Ovary (tissue), 9 donors: ENCODE measurements around the gene CAMTA1. TPM values are rescaled to one million over a fixed set of nuclear protein-coding genes. Genes with fewer than 3 reads are reported as not detected.

Experiments
- DNase-seq, 5 donors: peaks; one replicate each; pipeline ENCODE4 v3.0.0-alpha.2; 2019 to 2020
- H3K27ac ChIP-seq, 2 donors: fragments of 200-600 bp; one replicate each; pipeline versions ENCODE4 v1.5.1 to v1.8.0; 2019 to 2022
- H3K27me3 ChIP-seq: fragments of 200-600 bp; one replicate; pipeline ENCODE4 v1.8.0; 2022
- H3K36me3 ChIP-seq: fragments of 200-600 bp; sonication (generic); one replicate; pipeline ENCODE4 v1.5.1; 2019
- H3K4me1 ChIP-seq: one replicate; pipeline ENCODE4 v1.8.1; 2013; ENCODE audit warnings: mild to moderate bottlenecking, moderate library complexity; ENCODE audit not compliant: insufficient read depth
- H3K4me3 ChIP-seq: fragments of 200-600 bp; sonication (generic); one replicate; pipeline ENCODE4 v1.5.1; 2017
- H3K9me3 ChIP-seq, 2 donors: fragments of 200-600 bp in 1 of 2; sonication (generic) in 1 of 2; one replicate each; pipeline versions ENCODE4 v1.5.1 to v1.8.1; 2013 to 2019; ENCODE audit warnings: mild to moderate bottlenecking in 1 of 2, moderate library complexity in 1 of 2
- EP300 ChIP-seq: sonication (generic); formaldehyde crosslinking; IDR thresholded peaks from one replicate; pipeline ENCODE4 v1.6.1; 2017; ENCODE audit warnings: antibody characterized with exemption
- POLR2A ChIP-seq: fragments of 450-650 bp; IDR thresholded peaks from one replicate; pipeline ENCODE4 v1.6.1; 2017; ENCODE audit warnings: antibody characterized with exemption, mild to moderate bottlenecking, moderate library complexity
- WGBS, 3 donors: extraction: QIAGEN DNeasy Blood & Tissue Kit in 1 of 3; methylation state at CpG; one replicate each; pipeline versions ENCODE4 v1.1.5 to v1.1.7; 2013 to 2017; 5-methylcytosine and 5-hydroxymethylcytosine counted together
- intact Hi-C, 4 donors: fragments of 100-400 bp; cut with DNase I; formaldehyde crosslinking; loops; one replicate each; pipeline versions ENCODE4 v1.11.0 to v1.15.1; 2022 to 2023
- polyA plus RNA-seq, 2 donors: library from polyadenylated mRNA; stranded (reverse); fragments of 200-250 nt in 1 of 2; fragments of 350-450 nt in 1 of 2; fragmentation: Illumina TruSeq in 1 of 2; extraction: RNeasy Lipid Tissue Mini Kit (QIAGEN cat#74804) in 1 of 2; gene quantifications; one replicate each; pipeline ENCODE4 v1.2.3, GENCODE V29; 2013 to 2014
- total RNA-seq, 7 donors: library from RNA; depleted of rRNA in 2 of 7; stranded (reverse); fragments of >200 nt in 2 of 7; fragmentation: NEBNext Ultra II Directional in 3 of 7; extraction: Animal tissue kit (Norgen Biotek cat#: 25700) in 3 of 7; gene quantifications; one replicate each; pipeline versions ENCODE4 v1.1.0 to v1.2.4, GENCODE V29; 2016 to 2023
- TF ChIP-seq, protein P1 (sequence below), 3 donors: fragments of 450-650 bp in 2 of 3; fragments of 200-600 bp in 1 of 3; IDR thresholded peaks; one replicate each; pipeline versions ENCODE4 v1.5.1 to v1.8.0; 2016 to 2022; ENCODE audit warnings: antibody characterized with exemption in 3 of 3, mild to moderate bottlenecking in 1 of 3
- donor health status: DM: no; HTN: no; CAD: no; lungs with moderate emphysema.
- donor health status: DM: no; HTN: no; CAD: no.
- donor health status: Bipolar disorder and iron deficiency.
- donor health status: DM: yes; HTN: yes; CAD: no.
- donor health status: DM: no; HTN: no; CAD: no.
- donor health status: DM: yes; HTN: yes; CAD: no.

Gene CAMTA1
- total and polyA plus RNA-seq, 9 donors: 51.1 to 150 (median 67.4) TPM

DNA sequence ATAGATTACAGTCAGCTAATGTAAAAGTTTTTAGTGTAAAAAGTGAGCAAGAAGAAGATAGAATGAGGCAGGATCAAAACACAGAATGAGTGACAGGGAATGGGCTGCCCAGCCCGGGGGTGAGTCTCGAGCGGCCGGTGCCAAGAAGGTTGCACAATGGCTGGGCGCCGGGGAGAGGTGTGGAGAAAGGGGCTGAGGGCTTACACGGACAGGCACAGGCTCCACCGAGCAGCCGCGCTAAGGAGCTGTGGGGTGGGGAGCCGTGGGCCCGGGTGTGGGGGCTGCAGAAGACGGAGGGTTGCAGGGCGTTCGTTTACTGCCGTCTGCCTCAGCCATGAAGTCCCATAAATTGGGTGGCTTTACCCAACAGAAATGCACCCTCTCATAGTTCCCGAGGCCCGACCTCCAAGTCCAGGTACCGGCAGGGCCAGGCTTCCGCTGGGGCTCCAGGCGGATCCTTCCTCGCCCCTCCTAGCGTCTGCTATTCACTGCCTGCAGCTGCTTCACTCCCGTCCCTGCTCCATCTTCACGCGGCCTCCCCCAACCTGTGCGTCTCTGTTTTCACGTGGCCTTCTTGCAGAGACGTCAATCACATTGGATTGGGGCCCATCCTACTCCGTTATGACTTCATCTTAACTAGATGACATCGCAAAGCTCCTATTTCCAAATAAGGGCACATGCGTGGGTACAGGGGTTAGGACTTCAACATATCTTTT lies 277.2 kb downstream of the CAMTA1 start:
- Histone ChIP-seq H3K9me3 (no peaks in the 10 kb centered on the region), H3K27ac (no peak overlapping the region), H3K36me3 (no peaks in the 10 kb centered on the region), H3K27me3 (no peaks in the 10 kb centered on the region), H3K4me1 (no peaks in the 10 kb centered on the region), H3K4me3 (no peak overlapping the region)
- 84 to 88% (median 87%) methylated on average over 32 of the region's 32 CpGs for WGBS, 3 donors
- intact Hi-C loops: loop anchor here in 1 of 4 donors (10.0 kb wide), 1 partner anchor 338 kb away; no protein-coding TSS in a partner anchor
- no peak for DNase-seq
- TF ChIP-seq POLR2A: no peak
- TF ChIP-seq EP300: no peak
- TF ChIP-seq, protein P1, sequence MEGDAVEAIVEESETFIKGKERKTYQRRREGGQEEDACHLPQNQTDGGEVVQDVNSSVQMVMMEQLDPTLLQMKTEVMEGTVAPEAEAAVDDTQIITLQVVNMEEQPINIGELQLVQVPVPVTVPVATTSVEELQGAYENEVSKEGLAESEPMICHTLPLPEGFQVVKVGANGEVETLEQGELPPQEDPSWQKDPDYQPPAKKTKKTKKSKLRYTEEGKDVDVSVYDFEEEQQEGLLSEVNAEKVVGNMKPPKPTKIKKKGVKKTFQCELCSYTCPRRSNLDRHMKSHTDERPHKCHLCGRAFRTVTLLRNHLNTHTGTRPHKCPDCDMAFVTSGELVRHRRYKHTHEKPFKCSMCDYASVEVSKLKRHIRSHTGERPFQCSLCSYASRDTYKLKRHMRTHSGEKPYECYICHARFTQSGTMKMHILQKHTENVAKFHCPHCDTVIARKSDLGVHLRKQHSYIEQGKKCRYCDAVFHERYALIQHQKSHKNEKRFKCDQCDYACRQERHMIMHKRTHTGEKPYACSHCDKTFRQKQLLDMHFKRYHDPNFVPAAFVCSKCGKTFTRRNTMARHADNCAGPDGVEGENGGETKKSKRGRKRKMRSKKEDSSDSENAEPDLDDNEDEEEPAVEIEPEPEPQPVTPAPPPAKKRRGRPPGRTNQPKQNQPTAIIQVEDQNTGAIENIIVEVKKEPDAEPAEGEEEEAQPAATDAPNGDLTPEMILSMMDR (IDR thresholded peaks at IDR 0.05): no peak

- Histone ChIP-seq H3K36me3 (no peaks in the 10 kb centered on the region), H3K27me3 (no peaks in the 10 kb centered on the region), H3K4me3 (no peak overlapping the region), H3K9me3 (no peaks in the 10 kb centered on the region), H3K4me1 (no peaks in the 10 kb centered on the region), H3K27ac (no peak overlapping the region)
- TF ChIP-seq, protein P1 (IDR thresholded peaks at IDR 0.05): no peak
- no peak for DNase-seq
- intact Hi-C loops: loop anchor here in 1 of 4 donors (10.0 kb wide), 1 partner anchor 339 kb away; no protein-coding TSS in a partner anchor
- 71 to 100% (median 87%) methylated on average over 1 of the region's 1 CpG for WGBS, 3 donors
These were observed 278.7 kb downstream of the CAMTA1 start for GRCh38 chr1:7063981-7064380.

GRCh38 chr1:7068552-7068951 lies 283.3 kb downstream of the CAMTA1 start:
- Histone ChIP-seq H3K27ac (no peak overlapping the region), H3K9me3 (no peaks in the 10 kb centered on the region), H3K4me3 (no peak overlapping the region), H3K36me3 (no peaks in the 10 kb centered on the region), H3K27me3 (no peaks in the 10 kb centered on the region), H3K4me1 (no peaks in the 10 kb centered on the region)
- no peak for DNase-seq
- TF ChIP-seq EP300: no peak
- TF ChIP-seq POLR2A: no peak
- TF ChIP-seq, protein P1 (IDR thresholded peaks at IDR 0.05): no peak
- 87 to 92% (median 90%) methylated on average over 5 of the region's 5 CpGs for WGBS, 3 donors
- intact Hi-C loops: loop anchor here in 3 of 4 donors (5.0 to 10.0 kb wide), 3 partner anchors 276 to 344 kb away; no protein-coding TSS in a partner anchor

- peak overlapping the region; percentile 9 for H3K4me3 ChIP-seq
These were observed 284.7 kb downstream of the CAMTA1 start for GRCh38 chr1:7069931-7070330.

More at GRCh38 chr1:7069931-7070330, 284.7 kb downstream of the CAMTA1 start:
- Histone ChIP-seq H3K36me3 (no peaks in the 10 kb centered on the region), H3K27me3 (no peaks in the 10 kb centered on the region), H3K27ac (no peak overlapping the region), H3K4me1 (no peaks in the 10 kb centered on the region), H3K9me3 (no peaks in the 10 kb centered on the region)
- TF ChIP-seq, protein P1 (IDR thresholded peaks at IDR 0.05): no peak
- no peak for TF ChIP-seq EP300
- intact Hi-C loops: loop anchor here (5.0 to 10.0 kb wide), 5 partner anchors 273 to 348 kb away; no protein-coding TSS in a partner anchor
- 2 to 9% (median 2%) methylated on average over 23 of the region's 23 CpGs for WGBS, 3 donors
- peak in 3 of 5 donors; percentile 21 to 52 (median 43) for DNase-seq
